ENCODE measurements around the gene GRM4. TPM values are rescaled to one million over a fixed set of nuclear protein-coding genes. Genes with fewer than 3 reads are reported as not detected.

The GRM4 gene
- total and polyA plus RNA-seq, 11 donors = 0.20 TPM; not detected in 10

DNA sequence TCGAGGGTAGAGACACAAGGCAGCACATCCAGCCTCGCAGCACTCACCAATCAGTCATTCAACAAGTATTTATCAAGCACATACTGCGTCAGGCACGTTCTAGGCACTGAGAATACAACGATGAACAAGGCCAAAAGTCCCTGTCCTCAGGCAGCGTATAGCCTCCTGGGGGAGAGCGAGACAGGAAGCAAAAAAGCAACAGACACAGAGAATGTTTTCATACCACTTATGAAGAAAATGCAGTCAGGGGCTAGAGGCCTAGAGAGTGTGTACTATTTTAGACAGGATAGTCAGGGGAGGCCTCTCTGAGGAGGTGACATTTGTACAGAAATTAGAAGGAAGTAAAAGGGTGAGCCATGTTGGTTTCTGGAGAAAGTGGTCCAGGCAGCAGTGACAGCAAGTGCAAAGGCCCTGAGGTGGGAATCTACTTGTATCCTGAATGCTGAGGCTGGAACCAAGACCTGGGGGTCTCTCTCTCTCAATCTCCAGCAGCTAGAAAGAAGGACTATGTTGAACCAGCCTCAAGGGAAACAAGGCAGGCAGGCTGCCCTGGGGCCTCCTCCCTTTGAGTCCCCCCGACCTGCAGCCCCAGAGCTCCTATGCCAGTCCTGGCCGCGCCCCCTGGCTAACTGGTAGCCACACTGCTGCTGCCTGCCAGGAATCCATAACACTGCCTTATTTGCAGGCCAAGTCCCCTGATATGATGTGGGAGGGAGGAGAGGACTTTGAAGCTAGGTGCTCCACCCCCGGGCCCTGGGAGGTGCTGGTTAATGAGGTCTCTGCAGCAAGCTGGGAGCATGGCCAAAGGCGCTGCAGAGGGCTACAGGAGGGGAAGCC lies 151.2 kb downstream of the GRM4 start:
- Histone ChIP-seq H3K27ac (no peak overlapping the region), H3K9me3 (peaks cover 0 to 13% (median 2%) of the 10 kb centered on the region in 12 donors), H3K4me3 (no peak overlapping the region), H3K36me3 (no peaks in the 10 kb centered on the region), H3K27me3 (peaks cover 0 to 44% (median 7%) of the 10 kb centered on the region in 9 donors), H3K4me1 (peaks cover 0 to 5% (median 0%) of the 10 kb centered on the region in 12 donors)
- DNase-seq (peak in 1 of 5 donors; percentile 34), ATAC-seq (no peak)
- TF ChIP-seq, protein P1, sequence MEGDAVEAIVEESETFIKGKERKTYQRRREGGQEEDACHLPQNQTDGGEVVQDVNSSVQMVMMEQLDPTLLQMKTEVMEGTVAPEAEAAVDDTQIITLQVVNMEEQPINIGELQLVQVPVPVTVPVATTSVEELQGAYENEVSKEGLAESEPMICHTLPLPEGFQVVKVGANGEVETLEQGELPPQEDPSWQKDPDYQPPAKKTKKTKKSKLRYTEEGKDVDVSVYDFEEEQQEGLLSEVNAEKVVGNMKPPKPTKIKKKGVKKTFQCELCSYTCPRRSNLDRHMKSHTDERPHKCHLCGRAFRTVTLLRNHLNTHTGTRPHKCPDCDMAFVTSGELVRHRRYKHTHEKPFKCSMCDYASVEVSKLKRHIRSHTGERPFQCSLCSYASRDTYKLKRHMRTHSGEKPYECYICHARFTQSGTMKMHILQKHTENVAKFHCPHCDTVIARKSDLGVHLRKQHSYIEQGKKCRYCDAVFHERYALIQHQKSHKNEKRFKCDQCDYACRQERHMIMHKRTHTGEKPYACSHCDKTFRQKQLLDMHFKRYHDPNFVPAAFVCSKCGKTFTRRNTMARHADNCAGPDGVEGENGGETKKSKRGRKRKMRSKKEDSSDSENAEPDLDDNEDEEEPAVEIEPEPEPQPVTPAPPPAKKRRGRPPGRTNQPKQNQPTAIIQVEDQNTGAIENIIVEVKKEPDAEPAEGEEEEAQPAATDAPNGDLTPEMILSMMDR (IDR thresholded peaks at IDR 0.05) = no peak
- TF ChIP-seq POLR2A (IDR thresholded peaks at IDR 0.05) = no peak
- WGBS, 4 donors = 75 to 94% (median 80%) methylated on average over 7 to 12 of the region's 12 CpGs
- intact Hi-C loops (cut with DNase I) = no loop called here

DNA sequence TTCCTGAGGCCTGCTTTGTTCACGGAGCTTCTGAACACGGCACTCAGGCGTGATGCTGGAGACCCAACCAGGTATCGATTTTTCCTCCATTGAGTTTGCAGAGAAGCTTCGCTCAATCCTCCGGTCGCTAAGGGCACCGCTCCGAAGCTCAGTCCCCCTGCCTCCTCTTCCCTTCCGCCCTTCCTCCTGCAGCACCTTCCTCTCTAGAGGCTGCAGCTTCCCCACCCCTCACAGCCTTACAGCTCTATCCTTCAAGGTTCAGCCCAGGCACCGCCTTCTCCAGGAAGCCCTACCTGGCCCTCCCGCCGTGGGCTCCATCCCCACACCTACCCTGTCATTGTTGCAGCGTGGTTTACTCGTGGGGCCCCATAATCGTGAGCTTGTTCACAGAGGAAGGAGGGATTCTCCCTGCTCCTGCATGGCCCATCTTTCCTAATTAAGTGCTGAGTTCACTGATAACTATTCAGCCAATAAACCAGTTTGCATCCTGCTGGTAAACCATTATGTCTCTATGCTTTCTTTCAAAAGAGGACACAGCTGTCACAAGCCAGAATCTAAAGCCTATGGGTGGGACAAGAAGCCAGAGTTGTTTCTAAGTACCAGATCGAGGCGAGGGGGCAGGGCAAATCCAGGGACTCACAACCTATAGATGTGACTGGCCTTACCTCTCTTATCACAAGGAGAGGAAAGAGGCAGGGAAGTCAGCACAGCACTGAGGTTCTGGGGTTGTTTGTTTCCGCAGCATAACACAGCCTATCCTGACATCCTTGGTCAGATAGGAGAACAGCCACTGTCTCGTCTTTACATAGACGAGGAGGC lies 152.0 kb downstream of the GRM4 start:
- DNase-seq = no peak
- Histone ChIP-seq H3K27ac (no peak overlapping the region), H3K9me3 (peaks cover 0 to 13% (median 2%) of the 10 kb centered on the region in 12 donors), H3K4me1 (peaks cover 0 to 5% (median 0%) of the 10 kb centered on the region in 12 donors), H3K4me3 (no peak overlapping the region), H3K36me3 (no peaks in the 10 kb centered on the region), H3K27me3 (peaks cover 0 to 53% (median 7%) of the 10 kb centered on the region in 9 donors)
- WGBS, 4 donors = 52 to 70% (median 59%) methylated on average over 18 to 21 of the region's 21 CpGs
- intact Hi-C loops (cut with DNase I) = no loop called here
- ATAC-seq = no peak
- TF ChIP-seq, protein P1 (IDR thresholded peaks at IDR 0.05) = no peak
- TF ChIP-seq POLR2A (IDR thresholded peaks at IDR 0.05) = no peak

DNA sequence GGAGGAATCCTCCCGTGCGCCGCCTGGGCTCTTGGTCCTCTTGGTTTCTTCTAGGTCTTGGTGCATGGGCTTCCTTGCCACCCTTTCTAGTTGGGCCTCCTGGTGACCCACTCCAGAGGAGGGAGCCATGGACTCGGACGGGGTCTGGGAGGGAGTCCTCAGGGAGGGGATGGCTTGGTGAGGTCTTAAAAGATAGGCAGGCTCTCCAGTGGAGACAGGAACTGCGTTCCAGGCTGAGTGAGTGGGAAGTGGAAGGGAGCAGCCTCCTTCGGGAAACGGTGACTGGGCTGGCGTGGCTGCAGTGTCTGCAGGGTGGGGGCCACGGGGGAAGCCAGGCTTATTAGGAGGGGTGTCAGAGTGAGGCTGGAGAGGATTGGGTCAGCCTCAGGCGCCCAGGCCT lies 152.8 kb downstream of the GRM4 start:
- no peak overlapping the region for H3K4me3 ChIP-seq
- H3K9me3 ChIP-seq = peaks cover 0 to 13% (median 2%) of the 10 kb centered on the region in 12 donors
- peak in 1 of 5 donors; percentile 20 for DNase-seq
- TF ChIP-seq POLR2A (IDR thresholded peaks at IDR 0.05) = no peak
- TF ChIP-seq, protein P1 (IDR thresholded peaks at IDR 0.05) = no peak
- ATAC-seq = no peak
- H3K4me1 ChIP-seq = peaks cover 0 to 5% (median 0%) of the 10 kb centered on the region in 12 donors
- WGBS, 4 donors = 40 to 47% (median 45%) methylated on average over 9 to 11 of the region's 11 CpGs
- intact Hi-C loops (cut with DNase I) = no loop called here
- H3K27ac ChIP-seq = no peak overlapping the region
- H3K36me3 ChIP-seq = no peaks in the 10 kb centered on the region
- H3K27me3 ChIP-seq = peaks cover 0 to 57% (median 7%) of the 10 kb centered on the region in 9 donors

DNA sequence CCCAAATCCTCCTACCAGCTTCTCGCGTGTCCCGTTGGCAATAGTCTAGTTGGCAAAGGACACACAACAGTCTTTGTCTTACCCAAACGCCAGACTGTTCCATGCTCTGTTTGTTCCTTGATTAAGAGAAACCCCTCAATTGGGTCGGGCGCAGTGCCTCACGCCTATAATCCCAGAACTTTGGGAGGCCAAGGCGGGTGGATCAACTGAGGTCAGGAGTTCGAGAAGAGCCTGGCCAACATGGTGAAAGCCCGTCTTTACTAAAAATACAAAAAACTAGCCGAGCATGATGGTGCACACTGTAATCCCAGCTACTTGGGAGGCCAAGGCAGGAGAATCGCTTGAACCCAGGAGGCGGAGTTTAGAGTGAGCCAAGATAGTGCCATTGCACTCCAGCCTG lies 153.7 kb downstream of the GRM4 start:
- no peak overlapping the region for H3K27ac ChIP-seq
- TF ChIP-seq, protein P1 (IDR thresholded peaks at IDR 0.05) = no peak
- TF ChIP-seq POLR2A (IDR thresholded peaks at IDR 0.05) = no peak
- peaks cover 0 to 57% (median 8%) of the 10 kb centered on the region in 9 donors for H3K27me3 ChIP-seq
- WGBS, 4 donors = 88 to 94% (median 91%) methylated on average over 13 of the region's 13 CpGs
- peaks cover 0 to 5% (median 0%) of the 10 kb centered on the region in 12 donors for H3K4me1 ChIP-seq
- no peak for ATAC-seq
- H3K4me3 ChIP-seq = no peak overlapping the region
- no peak for DNase-seq
- intact Hi-C loops (cut with DNase I) = no loop called here
- no peaks in the 10 kb centered on the region for H3K36me3 ChIP-seq
- H3K9me3 ChIP-seq = peaks cover 0 to 4% (median under 1%) of the 10 kb centered on the region in 12 donors

All from heart left ventricle (tissue), 16 donors.